A673 (cell line): ENCODE results near the gene KCNH3. TPM values are rescaled to one million over a fixed set of nuclear protein-coding genes. Genes with fewer than 3 reads are reported as not detected.

Experiments
- BruUV-seq: library from RNA; stranded (reverse); fragments of 400-500 nt; replicated peaks from 2 replicates; lab custom pipeline; 2021; lab: Mats Ljungman, UMichigan
- CTCF ChIA-PET: fragments of 300-600 bp; sonication (Branson Sonifier 250); formaldehyde crosslinking; loops from one replicate; lab custom pipeline; 2022; ENCODE audit warnings: antibody characterized with exemption; lab: Charles Lee
- POLR2A ChIA-PET: fragments of 300-600 bp; sonication (Branson Sonifier 250); formaldehyde crosslinking; loops from one replicate; lab custom pipeline; 2022; ENCODE audit warnings: antibody characterized with exemption; ENCODE audit not compliant: low non-redundant PET; lab: Charles Lee
- DNase-seq: peaks from one replicate; pipeline ENCODE4 v3.0.0-alpha.2; 2015; ENCODE audit warnings: low spot score
- H3K27ac ChIP-seq: fragments of 200-600 bp; sonication (generic); 2 replicates; pipeline ENCODE4 v1.5.1; 2016; ENCODE audit warnings: mixed run types, low read depth, mild to moderate bottlenecking, mixed read lengths, antibody characterized with exemption, low read length; ENCODE audit not compliant: poor library complexity, severe bottlenecking
- H3K27me3 ChIP-seq: fragments of 200-600 bp; sonication (generic); replicated peaks from 2 replicates; pipeline ENCODE4 v1.6.1; 2017; ENCODE audit warnings: mixed run types, low read depth, mild to moderate bottlenecking, mixed read lengths, antibody characterized with exemption, low read length; ENCODE audit not compliant: insufficient read depth, poor library complexity
- H3K36me3 ChIP-seq: fragments of 200-600 bp; sonication (generic); 2 replicates; pipeline ENCODE4 v1.6.1; 2016; ENCODE audit warnings: mixed run types, mild to moderate bottlenecking, mixed read lengths, antibody characterized with exemption, low read length; ENCODE audit not compliant: insufficient read depth, poor library complexity, severe bottlenecking
- H3K4me1 ChIP-seq: fragments of 200-600 bp; sonication (generic); 2 replicates; pipeline ENCODE4 v1.6.1; 2017; ENCODE audit warnings: mixed run types, mild to moderate bottlenecking, mixed read lengths, antibody characterized with exemption, low read length; ENCODE audit not compliant: insufficient read depth, poor library complexity, severe bottlenecking
- H3K4me3 ChIP-seq: fragments of 200-600 bp; sonication (generic); 2 replicates; pipeline ENCODE4 v1.5.1; 2016; ENCODE audit warnings: low read depth, mixed run types, mild to moderate bottlenecking, mixed read lengths, low read length; ENCODE audit not compliant: poor library complexity, severe bottlenecking
- H3K9me3 ChIP-seq: fragments of 200-600 bp; sonication (generic); 2 replicates; pipeline ENCODE4 v1.6.1; 2016; ENCODE audit warnings: mixed run types, low read depth, mild to moderate bottlenecking, mixed read lengths, antibody characterized with exemption, low read length; ENCODE audit not compliant: poor library complexity, severe bottlenecking
- EZH2 ChIP-seq: fragments of 200-600 bp; sonication (generic); IDR thresholded peaks from 2 replicates; pipeline ENCODE4 v1.6.1; 2017; ENCODE audit warnings: borderline replicate concordance, low read depth, mild to moderate bottlenecking, mixed read lengths, antibody characterized with exemption, low read length; ENCODE audit not compliant: poor library complexity, severe bottlenecking
- intact Hi-C: fragments of 100-400 bp; cut with micrococcal nuclease; formaldehyde crosslinking; loops from one replicate; pipeline ENCODE4 v1.10.0; 2022; ENCODE audit not compliant: unreplicated experiment
- total RNA-seq: library from RNA; stranded (reverse); gene quantifications from 2 replicates; pipeline ENCODE4 v1.2.3, GENCODE V29; 2021
- TF ChIP-seq, protein P1 (sequence below): fragments of 300-800, 200-600 bp; sonication (generic); conservative IDR thresholded peaks from 2 replicates; pipeline ENCODE4 v1.5.1; 2017; ENCODE audit warnings: low read depth, mild to moderate bottlenecking, antibody characterized with exemption, low read length, moderate library complexity, mixed read lengths

Gene KCNH3
- total RNA-seq, 1 experiment from 2014 or later = 4.0 TPM

- ChIA-PET POLR2A (no interaction called here), CTCF (no interaction called here)
- intact Hi-C loops = no loop called here
- DNase-seq = peak; percentile 40
- no peak overlapping the region for H3K27ac ChIP-seq
- no TSS peak for BruUV-seq
- peak overlapping the region; percentile 40 for H3K4me3 ChIP-seq
- TF ChIP-seq, protein P1, sequence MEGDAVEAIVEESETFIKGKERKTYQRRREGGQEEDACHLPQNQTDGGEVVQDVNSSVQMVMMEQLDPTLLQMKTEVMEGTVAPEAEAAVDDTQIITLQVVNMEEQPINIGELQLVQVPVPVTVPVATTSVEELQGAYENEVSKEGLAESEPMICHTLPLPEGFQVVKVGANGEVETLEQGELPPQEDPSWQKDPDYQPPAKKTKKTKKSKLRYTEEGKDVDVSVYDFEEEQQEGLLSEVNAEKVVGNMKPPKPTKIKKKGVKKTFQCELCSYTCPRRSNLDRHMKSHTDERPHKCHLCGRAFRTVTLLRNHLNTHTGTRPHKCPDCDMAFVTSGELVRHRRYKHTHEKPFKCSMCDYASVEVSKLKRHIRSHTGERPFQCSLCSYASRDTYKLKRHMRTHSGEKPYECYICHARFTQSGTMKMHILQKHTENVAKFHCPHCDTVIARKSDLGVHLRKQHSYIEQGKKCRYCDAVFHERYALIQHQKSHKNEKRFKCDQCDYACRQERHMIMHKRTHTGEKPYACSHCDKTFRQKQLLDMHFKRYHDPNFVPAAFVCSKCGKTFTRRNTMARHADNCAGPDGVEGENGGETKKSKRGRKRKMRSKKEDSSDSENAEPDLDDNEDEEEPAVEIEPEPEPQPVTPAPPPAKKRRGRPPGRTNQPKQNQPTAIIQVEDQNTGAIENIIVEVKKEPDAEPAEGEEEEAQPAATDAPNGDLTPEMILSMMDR = no peak
- no peak for TF ChIP-seq EZH2
- no peaks in the 10 kb centered on the region for H3K9me3 ChIP-seq
- no peaks in the 10 kb centered on the region for H3K27me3 ChIP-seq
- no peaks in the 10 kb centered on the region for H3K4me1 ChIP-seq
- H3K36me3 ChIP-seq = no peaks in the 10 kb centered on the region
These were observed 9.6 kb downstream of the KCNH3 start for GRCh38 chr12:49548481-49548821.

DNA sequence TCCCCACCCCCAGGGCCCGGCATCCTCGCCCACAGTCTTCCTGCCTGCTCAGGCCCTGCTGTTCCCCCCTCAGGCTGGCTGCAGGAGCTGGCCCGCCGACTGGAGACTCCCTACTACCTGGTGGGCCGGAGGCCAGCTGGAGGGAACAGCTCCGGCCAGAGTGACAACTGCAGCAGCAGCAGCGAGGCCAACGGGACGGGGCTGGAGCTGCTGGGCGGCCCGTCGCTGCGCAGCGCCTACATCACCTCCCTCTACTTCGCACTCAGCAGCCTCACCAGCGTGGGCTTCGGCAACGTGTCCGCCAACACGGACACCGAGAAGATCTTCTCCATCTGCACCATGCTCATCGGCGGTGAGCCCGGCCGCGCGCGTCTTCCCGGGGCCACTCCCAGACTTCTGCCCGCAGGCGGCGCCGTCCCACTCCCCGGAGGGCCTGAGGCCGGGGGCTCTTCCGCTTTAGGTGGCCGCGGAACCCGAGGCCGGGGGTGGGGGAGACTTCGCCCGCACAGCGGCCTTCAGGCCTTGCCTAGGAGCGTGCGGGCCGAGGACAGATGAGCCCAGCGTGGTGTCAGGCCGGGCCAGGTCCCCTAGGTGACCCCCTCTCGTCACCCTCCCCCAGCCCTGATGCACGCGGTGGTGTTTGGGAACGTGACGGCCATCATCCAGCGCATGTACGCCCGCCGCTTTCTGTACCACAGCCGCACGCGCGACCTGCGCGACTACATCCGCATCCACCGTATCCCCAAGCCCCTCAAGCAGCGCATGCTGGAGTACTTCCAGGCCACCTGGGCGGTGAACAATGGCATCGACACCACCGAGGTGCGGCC lies 10.2 kb downstream of the KCNH3 start:
- peak; percentile 60 for DNase-seq

DNA sequence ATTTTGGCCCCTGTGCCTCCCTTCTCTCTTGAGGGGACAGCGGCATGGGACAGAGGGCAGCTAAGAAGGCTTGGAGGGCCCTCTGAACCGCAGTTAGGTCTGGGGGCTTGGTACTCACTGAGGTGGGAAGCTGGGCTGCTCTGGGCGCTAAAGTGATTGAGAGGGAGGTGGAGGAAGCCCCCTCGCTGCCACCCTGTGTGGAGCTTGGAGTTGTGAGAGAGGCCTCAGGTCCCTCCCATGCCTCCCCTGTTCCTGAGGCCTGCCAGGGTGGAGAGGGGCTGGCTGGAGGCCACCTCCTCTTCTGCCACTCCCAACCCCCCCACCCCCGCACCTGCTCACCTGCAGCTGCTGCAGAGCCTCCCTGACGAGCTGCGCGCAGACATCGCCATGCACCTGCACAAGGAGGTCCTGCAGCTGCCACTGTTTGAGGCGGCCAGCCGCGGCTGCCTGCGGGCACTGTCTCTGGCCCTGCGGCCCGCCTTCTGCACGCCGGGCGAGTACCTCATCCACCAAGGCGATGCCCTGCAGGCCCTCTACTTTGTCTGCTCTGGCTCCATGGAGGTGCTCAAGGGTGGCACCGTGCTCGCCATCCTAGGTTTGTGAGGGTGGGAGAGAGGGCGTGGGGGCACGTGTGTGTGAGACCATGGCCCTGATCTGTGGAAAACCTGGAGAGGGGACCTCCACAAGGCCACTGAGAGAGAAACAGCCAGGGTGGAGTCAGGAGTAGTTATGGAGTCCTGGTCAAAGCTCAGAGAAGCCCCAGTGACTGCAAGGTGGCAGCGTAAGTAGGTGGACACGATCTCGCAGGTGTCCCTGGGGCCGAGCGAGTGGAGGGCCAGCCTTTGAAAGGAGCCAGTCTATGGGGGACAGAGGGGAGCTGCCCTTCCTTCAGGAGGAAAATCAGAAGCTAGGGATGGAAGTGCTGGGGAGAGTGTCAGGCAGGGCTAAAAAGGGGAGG lies 11.2 kb downstream of the KCNH3 start:
- Histone ChIP-seq H3K36me3 (no peaks in the 10 kb centered on the region), H3K4me1 (no peaks in the 10 kb centered on the region), H3K27me3 (no peaks in the 10 kb centered on the region), H3K27ac (no peak overlapping the region), H3K4me3 (peak overlapping the region; percentile 40), H3K9me3 (no peaks in the 10 kb centered on the region)
- no peak for DNase-seq
- ChIA-PET CTCF (interaction anchor here (0.6 to 0.8 kb wide), 2 partner anchors 191 to 202 kb away, joined by 3 read pairs; no protein-coding TSS in a partner anchor), POLR2A (interaction anchor here (0.5 to 0.6 kb wide), 3 partner anchors 18 to 280 kb away, joined by 3 to 7 read pairs (median 3); no protein-coding TSS in a partner anchor)
- no peak for TF ChIP-seq EZH2
- TF ChIP-seq, protein P1 = no peak
- BruUV-seq = no TSS peak
- intact Hi-C loops = no loop called here

More for the DNA sequence above, 10.2 kb downstream of the KCNH3 start:
- BruUV-seq = no TSS peak
- Histone ChIP-seq H3K4me3 (peak overlapping the region; percentile 40), H3K9me3 (no peaks in the 10 kb centered on the region), H3K27ac (no peak overlapping the region), H3K36me3 (no peaks in the 10 kb centered on the region), H3K27me3 (no peaks in the 10 kb centered on the region), H3K4me1 (no peaks in the 10 kb centered on the region)
- CTCF ChIA-PET = no interaction called here
- TF ChIP-seq, protein P1 = peak; percentile 56
- no peak for TF ChIP-seq EZH2
- POLR2A ChIA-PET = no interaction called here
- intact Hi-C loops = no loop called here
